Left kidney (tissue), 8 donors: ENCODE measurements around the gene PNPO. TPM values are rescaled to one million over a fixed set of nuclear protein-coding genes. Genes with fewer than 3 reads are reported as not detected.

Source experiments
- DNase-seq: peaks from one replicate; pipeline ENCODE4 v3.0.0-alpha.2; 2013
- long read RNA-seq, 8 donors: transcript quantifications; one replicate each; lab custom pipeline, GENCODE V29; 2026
- polyA plus RNA-seq: library from polyadenylated mRNA; unstranded; fragments of 120-200 nt; gene quantifications from one replicate; pipeline ENCODE4 v1.2.1, GENCODE V29; 2013; ENCODE audit not compliant: insufficient read length

Gene PNPO
- polyA plus RNA-seq = 21.4 TPM
- long read RNA-seq, donor 1, transcript PNPO-217 (7 exons, 3,465 nt) = major isoform, 5 of 6 reads
- long read RNA-seq, donor 1, partial matches to known transcripts = 0 of 6 reads
- long read RNA-seq, donor 1, other reads (novel, unspliced or antisense) = 0 of 6 reads
- long read RNA-seq, donor 2, transcript PNPO-217 (7 exons, 3,465 nt) = major isoform, 6 of 6 reads
- long read RNA-seq, donor 2, partial matches to known transcripts = 0 of 6 reads
- long read RNA-seq, donor 2, other reads (novel, unspliced or antisense) = 0 of 6 reads
- long read RNA-seq, donor 3, partial matches to known transcripts = 0 of 4 reads
- long read RNA-seq, donor 3, other reads (novel, unspliced or antisense) = 0 of 4 reads
- long read RNA-seq, donor 4, partial matches to known transcripts = 0 of 1 reads
- long read RNA-seq, donor 4, other reads (novel, unspliced or antisense) = 0 of 1 reads
- long read RNA-seq, donor 5, partial matches to known transcripts = 0 of 3 reads
- long read RNA-seq, donor 5, other reads (novel, unspliced or antisense) = 0 of 3 reads
- long read RNA-seq, donor 6, partial matches to known transcripts = 0 of 4 reads
- long read RNA-seq, donor 6, other reads (novel, unspliced or antisense) = 0 of 4 reads
- long read RNA-seq, donor 7, transcript PNPO-217 (7 exons, 3,465 nt) = major isoform, 5 of 6 reads
- long read RNA-seq, donor 7, partial matches to known transcripts = 0 of 6 reads
- long read RNA-seq, donor 7, other reads (novel, unspliced or antisense) = 0 of 6 reads
- long read RNA-seq, donor 8, partial matches to known transcripts = 0 of 5 reads
- long read RNA-seq, donor 8, other reads (novel, unspliced or antisense) = 0 of 5 reads

DNA sequence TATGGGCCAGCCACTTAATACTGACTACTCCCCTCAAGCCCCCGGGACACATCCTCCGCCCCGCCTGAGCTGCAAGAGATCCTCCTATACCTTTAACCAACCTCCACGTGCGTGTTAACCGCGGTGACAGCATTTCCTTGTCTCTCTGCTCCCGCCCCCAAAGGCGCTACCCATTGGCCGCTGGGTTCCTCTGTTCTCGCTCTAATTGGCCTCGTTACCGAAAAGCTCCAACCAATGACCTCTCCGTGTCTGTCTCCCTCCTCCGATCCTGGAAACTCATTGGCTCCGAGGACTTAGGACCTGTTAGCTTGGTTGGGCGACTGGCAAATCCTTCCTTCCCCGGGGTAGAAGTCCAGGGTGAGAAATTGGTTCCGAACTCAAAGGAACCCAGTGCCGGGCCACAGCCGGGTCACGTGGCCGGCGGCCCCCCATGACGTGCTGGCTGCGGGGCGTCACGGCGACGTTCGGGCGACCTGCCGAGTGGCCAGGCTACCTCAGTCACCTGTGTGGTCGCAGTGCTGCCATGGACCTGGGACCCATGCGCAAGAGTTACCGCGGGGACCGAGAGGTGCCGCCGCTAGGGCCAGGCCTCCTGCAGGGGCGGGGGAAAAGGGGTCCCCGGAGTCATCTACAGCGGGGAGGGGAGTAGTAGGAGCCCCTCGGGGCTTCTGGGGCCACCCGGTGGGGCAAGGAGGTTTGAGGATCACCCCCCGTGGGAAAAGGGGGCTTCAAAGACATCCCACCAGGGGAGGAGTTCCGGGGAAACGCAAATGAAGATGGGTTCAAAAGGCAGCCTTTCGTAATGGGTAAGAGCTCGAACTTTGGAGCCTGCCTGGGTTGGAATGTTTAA lies at the start of gene PNPO:
Gene PNPO (plus strand): TSS at position 326 of the 850 bp plus-strand sequence. CDS start 105 bp downstream, at position 431.
- peak; percentile 95 for DNase-seq

DNA sequence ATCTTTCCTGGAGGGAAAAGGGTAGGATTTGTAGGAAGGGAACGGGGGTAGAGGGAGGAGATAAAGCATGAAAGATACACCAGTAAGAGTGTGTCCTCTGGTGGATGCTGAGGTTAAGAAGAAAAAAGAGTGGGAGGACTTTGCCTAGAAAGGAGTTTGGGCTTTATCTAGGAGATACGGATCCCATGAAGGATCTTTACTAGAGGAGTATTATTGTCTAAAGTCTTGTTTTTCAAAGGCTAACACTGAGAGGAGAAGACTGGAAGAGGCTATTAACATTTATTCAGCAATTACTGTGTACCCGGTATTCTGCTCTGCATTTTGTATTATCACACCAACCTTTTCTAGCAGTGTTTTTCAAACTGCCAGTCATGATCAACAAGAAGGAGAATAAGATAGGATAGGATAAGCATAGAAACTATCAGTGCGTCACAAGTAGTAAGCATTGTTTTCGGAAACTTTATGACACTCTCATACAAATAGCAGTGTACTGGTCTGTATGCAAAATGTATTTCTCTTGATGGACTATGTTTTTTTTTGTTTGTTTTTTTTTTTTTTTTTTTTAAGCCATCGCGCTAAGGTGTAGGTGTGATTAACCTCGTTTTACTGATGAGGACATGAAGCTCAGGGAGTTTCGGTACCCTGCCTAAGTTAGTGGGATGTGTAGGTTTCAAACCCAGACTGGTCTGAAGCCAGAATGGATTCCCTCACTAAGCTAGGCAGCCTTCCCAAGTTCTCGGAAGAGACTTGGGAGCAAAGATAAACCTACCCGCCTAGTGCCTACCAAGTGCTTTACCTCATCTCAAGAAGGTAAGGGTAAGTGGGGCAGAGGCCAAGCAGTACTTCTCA lies 46.6 kb upstream of the PNPO start:
- no peak for DNase-seq

DNA sequence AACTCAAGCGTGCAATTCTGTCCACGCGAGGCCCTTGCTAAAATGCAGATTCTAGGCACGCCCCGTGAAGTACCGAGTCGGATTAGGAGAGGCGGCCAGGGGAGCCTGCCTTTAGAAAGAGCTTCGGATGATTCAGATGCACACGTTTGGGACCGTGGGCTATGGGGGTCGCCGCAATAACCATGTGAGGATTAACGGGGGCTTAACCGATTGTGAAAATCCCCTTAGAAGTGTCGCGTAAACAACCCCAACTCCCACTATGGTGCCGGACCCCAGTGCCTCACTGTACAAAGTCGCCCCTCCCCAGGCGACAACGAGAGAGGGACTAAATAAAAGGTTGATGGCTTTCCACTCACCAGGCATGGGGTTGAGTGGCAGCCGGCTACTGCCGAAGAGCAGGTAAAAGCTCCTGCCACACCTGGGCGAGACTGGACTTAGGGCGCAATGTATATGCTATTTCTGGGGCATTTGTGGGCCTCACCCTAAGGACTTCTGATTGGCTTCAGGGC lies 46.0 kb upstream of the PNPO start:
- DNase-seq = no peak

DNA sequence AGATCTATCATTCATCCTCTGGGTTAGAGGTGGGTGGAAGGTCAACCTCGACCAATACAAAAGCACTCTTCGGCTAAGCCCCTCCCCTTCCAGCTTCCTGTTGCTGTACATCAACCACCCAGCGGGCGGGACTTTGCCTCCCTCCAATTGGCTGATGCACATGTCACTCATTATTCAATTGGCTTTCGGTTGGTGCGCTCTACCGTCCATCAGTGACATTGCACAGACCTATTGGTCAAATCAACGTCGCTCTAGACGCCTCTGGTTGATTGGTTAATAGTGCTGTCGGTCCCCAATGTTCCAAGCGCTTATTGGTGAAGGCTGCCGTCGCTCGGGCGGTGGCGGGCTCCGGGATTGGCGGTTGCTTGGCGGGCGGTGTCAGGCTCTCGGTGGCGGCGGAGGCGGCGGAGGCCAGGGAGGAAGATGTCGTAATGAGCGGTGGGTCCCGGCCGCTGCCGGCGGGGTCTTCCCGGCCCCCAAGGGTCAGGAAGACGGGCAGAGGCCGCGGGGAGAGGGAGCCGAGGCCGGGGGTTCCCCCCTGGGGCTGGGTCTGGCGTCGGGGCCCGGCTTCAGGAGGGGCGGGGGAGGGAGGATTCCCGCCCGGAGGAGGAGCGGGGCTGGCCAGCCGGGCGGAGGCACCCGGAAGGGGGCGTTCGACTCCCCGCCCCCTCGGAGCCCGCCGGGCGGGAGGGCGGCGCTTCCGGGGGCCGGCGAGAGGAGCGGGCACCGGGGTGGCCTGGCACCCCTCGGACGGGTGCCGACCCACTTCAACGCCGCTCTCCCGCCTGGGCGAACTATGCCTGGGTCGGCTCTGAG lies 45.3 kb upstream of the PNPO start, which contains the start of gene SP2:
Gene SP2 (plus strand): TSS at position 381 of the 816 bp plus-strand sequence. CDS start 51 bp downstream, at position 432.
- peak; percentile 100 for DNase-seq

DNA sequence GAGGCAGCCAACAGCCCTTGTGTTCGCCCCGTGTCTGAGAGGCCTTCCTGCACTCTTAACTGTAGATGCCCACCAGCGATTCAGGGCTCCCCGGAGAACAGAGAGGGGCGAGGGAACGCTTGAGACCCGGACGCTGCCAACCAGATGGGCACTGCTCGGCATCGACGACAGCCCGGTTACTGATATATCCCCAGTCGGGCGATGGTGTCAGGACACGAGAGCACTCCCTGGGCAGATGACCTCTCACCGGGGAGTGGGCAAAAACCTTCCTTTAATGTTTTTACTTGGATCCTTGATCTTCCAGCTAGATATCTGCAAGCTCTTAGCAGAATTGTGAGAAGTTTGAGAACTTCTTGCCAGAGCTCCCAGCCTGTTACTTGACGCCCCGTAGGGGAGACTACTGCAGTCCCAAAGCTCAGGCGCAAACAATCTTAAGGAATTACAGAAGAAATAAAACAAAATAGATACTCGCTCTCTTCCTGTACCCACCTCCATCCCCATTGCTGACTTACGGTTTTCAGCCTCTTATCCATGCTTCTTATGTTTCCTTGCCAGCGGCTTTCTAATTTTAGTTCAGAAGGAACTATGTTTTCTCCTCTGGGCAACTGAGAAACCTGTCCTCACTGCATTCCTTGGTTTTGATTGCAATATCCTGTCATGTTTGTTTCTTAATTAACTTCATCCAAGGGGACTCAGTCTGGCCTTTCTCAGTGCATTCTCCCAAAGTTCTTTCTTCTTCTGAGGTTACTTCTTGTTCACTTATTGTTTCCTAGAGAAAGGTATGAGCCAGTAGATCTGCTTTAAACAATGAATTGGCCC lies 44.5 kb upstream of the PNPO start:
- no peak for DNase-seq

DNA sequence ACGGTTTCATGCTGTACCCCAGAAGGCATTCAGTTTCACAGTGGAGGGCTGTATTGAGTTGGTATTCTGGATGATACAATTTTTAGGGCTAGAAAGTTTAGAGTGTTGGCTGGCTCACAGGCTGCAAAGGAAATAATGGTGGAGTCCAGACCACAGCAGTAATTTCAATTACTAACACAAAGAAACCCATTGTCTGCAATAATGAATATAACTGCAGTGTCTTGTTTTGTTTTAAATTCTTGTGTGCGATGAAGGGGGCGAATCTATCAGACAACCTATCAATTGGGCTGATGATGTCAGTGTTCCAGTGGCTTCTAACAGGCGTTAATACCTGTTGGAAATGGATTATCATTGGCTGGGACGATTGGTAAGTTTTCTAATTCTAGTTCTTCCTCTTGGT lies 43.8 kb upstream of the PNPO start:
- DNase-seq = no peak

DNA sequence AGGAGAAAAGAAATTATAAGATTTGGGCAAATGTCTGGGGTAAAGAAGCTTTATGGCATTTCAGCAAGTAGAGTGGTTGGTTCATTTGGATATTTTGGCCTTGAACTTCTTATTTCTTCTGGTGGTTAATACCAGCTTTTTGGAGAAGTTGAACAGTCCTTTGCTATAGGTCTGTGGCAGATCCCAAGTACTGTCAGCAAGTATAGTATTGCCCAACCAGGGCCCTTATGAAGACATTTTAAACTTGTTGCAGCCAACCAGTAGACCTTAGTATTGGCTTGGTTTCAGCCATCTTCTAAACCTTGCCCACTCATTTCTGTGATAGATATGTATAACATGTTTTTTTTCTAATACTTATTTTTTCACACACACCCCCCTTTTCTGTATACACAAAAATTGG lies 43.1 kb upstream of the PNPO start:
- DNase-seq = no peak

DNA sequence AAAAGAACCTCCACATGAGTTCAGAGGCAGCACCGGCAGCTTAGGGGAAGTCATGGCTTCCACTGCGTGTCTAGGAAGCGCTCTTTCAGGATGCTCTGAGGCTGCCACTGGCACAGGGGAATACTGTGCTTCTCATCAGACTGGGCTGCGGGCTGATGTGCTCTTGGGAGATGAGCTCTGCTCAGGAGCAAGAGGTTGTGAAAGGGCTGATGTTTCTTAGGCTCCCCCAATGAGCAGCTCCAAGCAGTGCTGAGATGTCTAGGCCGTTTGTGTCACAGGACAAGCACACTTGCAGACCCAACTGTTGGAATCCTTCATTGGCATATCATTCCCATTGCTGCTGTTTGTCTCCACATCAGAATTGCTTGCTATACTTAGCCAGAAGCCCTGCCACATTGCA lies 41.7 kb upstream of the PNPO start:
- no peak for DNase-seq

DNA sequence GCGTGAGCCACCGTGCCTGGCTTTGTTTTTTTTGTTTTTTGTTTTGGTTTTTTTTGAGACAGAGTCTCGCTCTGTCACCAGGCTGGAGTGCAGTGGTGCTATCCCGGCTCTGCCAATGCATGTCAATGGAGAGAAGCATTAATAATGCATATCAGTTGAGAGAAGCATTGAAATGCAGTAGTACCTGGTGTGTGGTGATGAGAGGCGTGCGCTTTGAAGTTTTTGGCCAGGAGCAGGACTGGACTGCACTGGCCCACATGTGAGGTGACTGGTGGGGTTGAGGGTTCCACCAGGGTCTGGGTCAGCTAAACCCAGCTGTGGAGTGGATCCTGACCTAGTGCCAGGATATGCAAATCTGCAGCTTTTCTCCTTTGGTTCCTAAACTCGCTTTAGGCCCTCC lies 39.9 kb upstream of the PNPO start:
- no peak for DNase-seq

DNA sequence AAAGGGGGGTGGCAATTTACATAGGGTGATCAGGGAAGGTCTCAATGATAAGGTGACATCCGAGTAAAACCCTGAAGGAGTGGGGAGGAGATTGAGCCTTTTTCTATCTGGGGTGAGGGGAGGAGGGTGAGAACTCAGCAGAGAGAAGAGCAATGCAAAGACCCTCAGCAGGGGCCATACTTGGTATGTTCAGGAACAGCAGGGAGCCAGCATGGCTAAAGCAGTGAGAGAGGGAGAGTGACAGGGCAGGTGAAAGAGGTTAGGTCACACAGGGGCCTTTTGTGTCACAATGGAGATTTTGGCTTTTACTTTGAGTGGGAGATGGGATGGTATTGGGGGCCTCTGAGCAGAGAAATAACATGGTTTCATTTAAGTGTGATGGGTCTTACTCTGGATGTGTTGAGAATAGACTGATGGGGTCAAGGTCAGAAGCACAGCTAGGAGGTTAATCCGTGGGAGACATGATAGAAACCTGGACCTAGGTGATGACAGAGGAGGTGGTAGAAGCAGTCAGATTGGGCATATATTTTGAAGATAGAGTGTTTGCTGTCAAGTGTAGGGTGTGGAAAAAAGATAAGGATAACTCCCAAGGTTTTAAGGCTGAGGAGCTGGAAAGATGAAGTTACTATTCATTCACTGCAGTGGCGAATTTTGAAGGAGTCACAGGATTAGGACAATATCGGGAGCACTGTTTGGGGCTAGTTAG lies 39.2 kb upstream of the PNPO start:
- no peak for DNase-seq

DNA sequence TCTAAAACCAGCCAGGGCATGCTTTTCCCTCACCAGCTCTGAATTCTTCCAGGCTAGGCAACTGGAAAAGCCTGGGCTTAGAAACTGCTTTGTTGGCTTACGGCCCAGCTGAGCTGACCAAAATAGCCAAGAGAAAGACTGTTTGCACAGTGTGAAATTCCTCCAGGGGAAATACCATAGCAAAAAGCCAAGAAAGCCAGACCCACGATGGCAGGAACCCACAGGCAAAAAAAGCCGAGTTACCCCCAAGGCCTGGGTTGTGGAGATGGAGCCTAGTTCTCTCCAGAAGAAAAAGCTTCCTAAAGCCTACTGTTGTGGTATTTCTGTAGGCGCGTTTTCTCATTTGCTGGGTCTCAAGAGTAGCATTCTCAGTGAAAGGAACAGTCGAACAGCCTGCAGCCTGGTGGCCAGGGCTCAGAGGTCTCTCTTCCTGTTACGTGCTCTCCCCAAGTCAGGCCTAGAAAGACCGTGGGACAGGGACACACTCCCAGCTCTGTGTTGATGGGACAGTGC lies 36.1 kb upstream of the PNPO start:
- no peak for DNase-seq

DNA sequence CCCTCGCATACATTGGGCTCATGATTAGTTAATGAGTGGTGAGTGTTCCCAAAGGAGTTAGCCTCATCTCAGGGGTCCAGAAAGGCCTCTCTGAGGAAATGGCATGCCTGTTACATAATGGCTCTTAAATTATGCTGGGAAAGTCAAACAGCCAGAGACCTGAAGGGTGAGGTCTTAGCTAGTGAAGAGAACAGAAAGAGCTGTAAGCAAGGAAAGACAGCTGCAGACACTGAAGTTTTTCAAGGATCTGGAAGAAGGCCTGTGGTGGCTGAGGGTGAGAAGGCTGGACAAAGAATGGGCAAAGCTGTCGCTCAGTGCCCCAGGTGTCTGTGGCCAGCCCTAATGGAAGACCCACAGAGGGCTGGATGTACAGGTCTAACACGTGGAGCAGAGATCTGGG lies 34.9 kb upstream of the PNPO start:
- no peak for DNase-seq

DNA sequence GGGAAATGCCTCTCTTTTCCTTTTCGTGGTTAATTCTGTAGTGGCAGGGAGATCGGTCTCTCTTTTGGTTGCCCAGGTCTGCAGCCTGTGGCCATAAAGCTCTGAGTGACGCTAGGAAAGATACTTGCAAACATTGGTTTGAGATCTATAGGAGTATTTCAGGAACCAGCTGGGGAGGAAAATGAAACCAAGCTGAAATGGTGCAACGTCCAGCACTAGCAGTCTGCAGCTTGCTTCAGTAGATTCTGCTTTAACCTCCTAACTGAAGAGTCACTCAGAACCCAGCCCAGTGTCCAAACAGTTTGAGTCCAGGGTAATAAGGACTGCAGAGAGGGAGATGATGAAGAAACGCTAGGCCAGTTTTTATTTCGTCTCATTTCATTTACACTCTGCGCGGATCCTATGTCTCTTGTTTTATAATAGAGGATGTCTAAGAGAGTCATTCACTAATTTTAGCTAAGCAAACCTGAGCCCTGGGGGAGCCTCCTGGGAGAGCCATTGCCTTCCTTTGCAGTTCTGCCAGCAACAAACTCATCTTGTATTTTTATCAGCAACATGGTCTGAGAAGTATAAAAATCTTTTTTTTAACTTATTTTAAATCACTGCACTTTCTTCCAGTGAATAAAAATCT lies 33.3 kb upstream of the PNPO start:
- DNase-seq = no peak

DNA sequence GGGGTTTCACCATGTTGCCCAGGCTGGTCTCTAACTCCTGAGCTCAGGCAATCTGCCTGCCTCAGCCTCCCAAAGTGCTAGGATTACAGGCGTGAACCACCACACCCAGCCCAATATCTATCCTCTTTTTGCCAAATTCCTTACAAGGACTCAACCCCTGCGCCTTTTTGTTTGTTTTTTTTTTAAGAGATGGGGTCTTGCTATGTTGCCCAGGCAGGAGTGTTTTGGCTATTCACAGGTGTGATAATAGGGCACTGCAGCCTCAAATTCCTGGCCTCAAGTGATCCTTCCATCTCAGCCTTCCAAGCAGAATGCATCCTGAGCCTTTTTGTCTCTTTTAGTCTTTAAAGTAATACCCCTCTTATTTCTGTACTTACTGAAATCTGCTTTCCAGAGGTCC lies 28.3 kb upstream of the PNPO start:
- DNase-seq = no peak

DNA sequence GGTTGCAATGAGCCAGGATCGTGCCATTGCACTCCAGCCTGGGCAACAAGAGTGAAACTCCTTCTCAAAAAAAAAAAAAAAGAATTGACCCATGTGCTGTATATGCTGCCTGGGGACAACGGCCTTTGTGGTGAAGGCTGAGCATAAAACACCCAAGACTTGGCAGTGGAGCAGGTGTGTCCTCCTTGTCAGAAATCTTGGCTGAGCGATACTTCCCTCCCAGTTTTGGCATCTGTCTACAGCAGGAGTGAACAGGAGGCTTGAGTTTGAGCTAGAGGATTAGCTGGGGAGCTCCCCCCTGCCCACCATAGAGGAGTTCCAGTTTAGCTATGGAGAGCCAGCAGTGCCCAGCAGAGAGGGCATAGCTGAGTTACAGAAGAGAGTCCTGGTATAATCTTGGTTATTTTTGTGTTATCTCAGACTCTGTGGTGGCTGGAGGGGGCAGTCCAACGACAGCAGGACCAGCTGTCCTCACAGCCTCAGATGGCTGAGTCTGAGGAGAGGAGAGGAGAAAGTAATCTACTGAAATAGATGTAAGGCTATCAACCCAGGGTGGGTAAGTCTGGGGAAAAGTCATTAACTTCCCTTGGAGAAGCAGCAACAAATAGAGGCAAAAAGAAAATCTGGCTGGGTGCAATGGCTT lies 26.9 kb upstream of the PNPO start:
- no peak for DNase-seq

DNA sequence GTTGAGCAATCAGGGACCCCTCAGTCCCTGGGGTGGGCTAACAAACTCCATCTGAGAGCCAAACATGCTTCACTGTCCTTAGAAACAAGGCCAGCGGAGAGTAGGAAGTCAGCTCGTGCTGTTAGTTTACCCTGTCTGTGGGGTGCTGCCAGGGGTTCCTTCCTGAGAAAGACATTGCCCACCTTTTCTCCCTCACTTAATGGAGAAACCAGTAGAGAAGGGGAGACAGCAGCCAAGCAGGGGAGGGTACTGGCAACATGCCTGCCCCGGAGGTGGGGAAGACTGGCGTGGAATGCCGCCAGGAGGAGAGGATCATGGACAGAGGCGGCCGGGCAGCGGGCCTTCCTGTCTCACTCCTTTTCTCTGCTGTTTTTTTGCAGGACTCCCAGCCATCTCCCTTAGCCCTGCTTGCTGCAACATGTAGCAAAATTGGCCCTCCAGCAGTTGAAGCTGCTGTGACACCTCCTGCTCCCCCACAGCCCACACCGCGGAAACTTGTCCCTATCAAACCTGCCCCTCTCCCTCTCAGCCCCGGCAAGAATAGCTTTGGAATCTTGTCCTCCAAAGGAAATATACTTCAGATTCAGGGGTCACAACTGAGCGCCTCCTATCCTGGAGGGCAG lies 25.5 kb upstream of the PNPO start:
- DNase-seq = no peak
